ENCODE measurements around the gene ZNF429.

The ZNF429 gene

GRCh38 chr19:21587549-21587948 lies 82.1 kb downstream of the ZNF429 start:
- H3K36me3 ChIP-seq (ENCODE audit: low read length), result no peaks in the 10 kb centered on the region
- no peaks in the 10 kb centered on the region for H3K79me2 ChIP-seq (ENCODE audit: insufficient read depth, low read length)
- H3K27ac ChIP-seq (ENCODE audit: low read depth, low read length), result no peak overlapping the region
- no peak overlapping the region for H2AFZ ChIP-seq (ENCODE audit: low read depth, low read length, severe bottlenecking)
- H3K4me3 ChIP-seq (ENCODE audit: insufficient read depth, low read length, poor library complexity, severe bottlenecking), result no peak overlapping the region
- no peaks in the 10 kb centered on the region for H3K27me3 ChIP-seq (ENCODE audit: low read length)
- H3K9me3 ChIP-seq (ENCODE audit: insufficient read depth, low read length), result no peaks in the 10 kb centered on the region; the same call in 1 of the 2 replicates
- no peaks in the 10 kb centered on the region for H3F3A ChIP-seq (ENCODE audit: insufficient read depth)
- no peak overlapping the region for H3K9ac ChIP-seq (ENCODE audit: low read length)
- no peak for TF ChIP-seq CTCF (IDR thresholded peaks at IDR 0.05; ENCODE audit: insufficient read depth, low read length, poor library complexity, severe bottlenecking)
- no peak overlapping the region for H3K4me2 ChIP-seq (ENCODE audit: low read depth, low read length, poor library complexity, severe bottlenecking)
- no peaks in the 10 kb centered on the region for H4K20me1 ChIP-seq (ENCODE audit: low read depth, low read length)
- H3K9me2 ChIP-seq (replicated peaks; ENCODE audit: insufficient read depth, low read length), result no peaks in the 10 kb centered on the region

DNA sequence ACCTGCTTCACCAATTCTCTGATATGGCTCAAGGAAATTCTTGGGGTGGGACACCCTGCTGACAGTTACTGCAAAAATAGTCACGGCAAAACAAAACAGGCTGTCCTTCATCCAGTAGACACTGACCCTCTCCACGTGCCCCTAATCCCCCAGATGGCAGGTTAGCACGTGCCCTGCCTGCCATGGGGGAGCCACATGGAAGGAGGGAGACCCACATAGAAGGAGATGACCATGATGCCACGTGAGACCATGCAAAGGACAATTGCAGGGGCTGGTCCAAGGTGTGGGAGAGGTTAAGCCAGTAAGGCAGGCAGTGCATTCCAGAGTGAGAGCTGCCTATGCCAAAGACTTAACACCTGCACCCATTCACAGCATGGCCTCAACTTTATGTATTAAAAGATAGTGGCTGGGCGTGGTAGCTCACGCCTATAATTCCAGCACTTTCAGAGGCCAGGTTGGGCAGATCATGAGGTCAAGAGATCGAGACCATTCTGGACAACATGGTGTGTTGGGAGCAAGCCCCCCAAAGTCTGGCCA lies 82.7 kb downstream of the ZNF429 start:
- Histone ChIP-seq H3K9ac (ENCODE audit: low read length) (no peak overlapping the region), H3K36me3 (ENCODE audit: low read length) (no peaks in the 10 kb centered on the region), H3K9me3 (ENCODE audit: insufficient read depth, low read length) (no peaks in the 10 kb centered on the region; the same call in 1 of the 2 replicates), H3K4me3 (ENCODE audit: insufficient read depth, low read length, poor library complexity, severe bottlenecking) (no peak overlapping the region), H3K79me2 (ENCODE audit: insufficient read depth, low read length) (no peaks in the 10 kb centered on the region), H2AFZ (ENCODE audit: low read depth, low read length, severe bottlenecking) (no peak overlapping the region), H3K9me2 (replicated peaks; ENCODE audit: insufficient read depth, low read length) (no peaks in the 10 kb centered on the region), H3F3A (ENCODE audit: insufficient read depth) (no peaks in the 10 kb centered on the region), H3K4me2 (ENCODE audit: low read depth, low read length, poor library complexity, severe bottlenecking) (no peak overlapping the region), H3K27me3 (ENCODE audit: low read length) (no peaks in the 10 kb centered on the region), H3K27ac (ENCODE audit: low read depth, low read length) (no peak overlapping the region), H4K20me1 (ENCODE audit: low read depth, low read length) (no peaks in the 10 kb centered on the region)
- TF ChIP-seq CTCF (IDR thresholded peaks at IDR 0.05; ENCODE audit: insufficient read depth, low read length, poor library complexity, severe bottlenecking) (no peak), EZH2phosphoT487 (conservative IDR thresholded peaks at IDR 0.05; ENCODE audit: low read length) (no peak)

DNA sequence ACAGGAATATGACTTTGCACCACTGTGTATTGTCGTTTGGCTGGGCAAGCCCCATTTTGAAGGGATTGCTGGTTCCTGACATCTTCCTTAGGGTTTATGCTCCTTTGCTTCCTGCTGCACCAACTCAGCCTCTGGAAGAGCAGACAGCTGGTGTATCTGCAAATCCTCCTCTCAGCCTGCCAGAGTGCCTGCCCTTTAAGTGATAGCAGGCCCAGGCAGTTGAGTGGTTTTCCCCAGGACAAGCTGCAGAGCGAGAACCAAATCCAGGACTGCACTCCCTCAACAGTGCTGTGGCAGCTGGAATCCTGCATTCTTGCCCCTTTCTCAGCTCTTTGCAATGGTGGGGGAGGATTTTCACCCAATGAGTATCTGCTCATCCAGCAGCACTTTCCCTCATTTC lies 85.5 kb downstream of the ZNF429 start:
- no peak overlapping the region for H3K9ac ChIP-seq (ENCODE audit: low read length)
- no peaks in the 10 kb centered on the region for H3K79me2 ChIP-seq (ENCODE audit: insufficient read depth, low read length)
- no peak overlapping the region for H3K27ac ChIP-seq (ENCODE audit: low read depth, low read length)
- H3K4me2 ChIP-seq (ENCODE audit: low read depth, low read length, poor library complexity, severe bottlenecking), result no peak overlapping the region
- no peaks in the 10 kb centered on the region for H3F3A ChIP-seq (ENCODE audit: insufficient read depth)
- no peak for TF ChIP-seq CTCF (IDR thresholded peaks at IDR 0.05; ENCODE audit: insufficient read depth, low read length, poor library complexity, severe bottlenecking)
- TF ChIP-seq EZH2phosphoT487 (conservative IDR thresholded peaks at IDR 0.05; ENCODE audit: low read length), result no peak
- no peaks in the 10 kb centered on the region for H4K20me1 ChIP-seq (ENCODE audit: low read depth, low read length)
- no peaks in the 10 kb centered on the region for H3K36me3 ChIP-seq (ENCODE audit: low read length)
- no peaks in the 10 kb centered on the region for H3K27me3 ChIP-seq (ENCODE audit: low read length)
- no peak overlapping the region for H3K4me3 ChIP-seq (ENCODE audit: insufficient read depth, low read length, poor library complexity, severe bottlenecking)
- H2AFZ ChIP-seq (ENCODE audit: low read depth, low read length, severe bottlenecking), result no peak overlapping the region
- no peaks in the 10 kb centered on the region for H3K9me3 ChIP-seq (ENCODE audit: insufficient read depth, low read length)
- H3K9me2 ChIP-seq (replicated peaks; ENCODE audit: insufficient read depth, low read length), result no peaks in the 10 kb centered on the region
